CD4-positive, alpha-beta T cell (primary cell): ENCODE measurements around the gene RDH14. TPM values are rescaled to one million over a fixed set of nuclear protein-coding genes. Genes with fewer than 3 reads are reported as not detected.

Experiments
- ATAC-seq: fragments of 200-7000 bp; cut with Tn5 transposase; one replicate; pipeline ENCODE4 v1.10.0; 2022; ENCODE audit warnings: mild to moderate bottlenecking; ENCODE audit not compliant: poor library complexity
- CTCF ChIA-PET: fragments of 350-600 bp; sonication (Branson Sonifier 250); formaldehyde crosslinking; loops from one replicate; lab custom pipeline; 2021; ENCODE audit warnings: antibody characterized with exemption, inconsistent platforms; lab: Charles Lee
- POLR2A ChIA-PET: fragments of 350-600 bp; sonication (Branson Sonifier 250); formaldehyde crosslinking; loops from one replicate; lab custom pipeline; 2021; ENCODE audit warnings: antibody characterized with exemption, inconsistent platforms; lab: Charles Lee
- DNase-seq, 14 experiments: peaks; one replicate each; pipeline ENCODE4 v3.0.0-alpha.2; 2013 to 2020; ENCODE audit warnings: mixed read lengths in 2 of 14
- H3K27ac ChIP-seq, 2 donors: one replicate each; pipeline versions ENCODE4 v1.5.1 to v1.7.0; 2013; ENCODE audit warnings: low read length in 2 of 2, low read depth in 1 of 2, mild to moderate bottlenecking in 1 of 2
- H3K27me3 ChIP-seq, 2 experiments: 1 replicate in 1 of 2; 2 replicates in 1 of 2; pipeline versions ENCODE4 v1.6.1 to v1.7.0; 2013; ENCODE audit warnings: low read length in 2 of 2, control low read depth in 1 of 2, mild to moderate bottlenecking in 1 of 2, moderate library complexity in 1 of 2; ENCODE audit not compliant: insufficient read depth in 2 of 2, control insufficient read depth in 1 of 2
- H3K36me3 ChIP-seq: one replicate; pipeline ENCODE4 v1.6.1; 2013; ENCODE audit warnings: low read length, control low read depth; ENCODE audit not compliant: insufficient read depth
- H3K4me1 ChIP-seq: one replicate; pipeline ENCODE4 v1.6.1; 2013; ENCODE audit warnings: low read length, control low read depth; ENCODE audit not compliant: insufficient read depth
- H3K4me3 ChIP-seq: one replicate; pipeline ENCODE4 v1.5.1; 2013; ENCODE audit warnings: mild to moderate bottlenecking, low read length, moderate library complexity
- H3K9me3 ChIP-seq, 2 experiments: 1 replicate in 1 of 2; 2 replicates in 1 of 2; pipeline versions ENCODE4 v1.6.1 to v1.7.0; 2013; ENCODE audit warnings: low read length in 2 of 2, mild to moderate bottlenecking in 2 of 2, control low read depth in 1 of 2, moderate library complexity in 1 of 2; ENCODE audit not compliant: control insufficient read depth in 1 of 2, insufficient read depth in 1 of 2
- H3K27ac Mint-ChIP-seq: one replicate; pipeline ENCODE4 v1.8.0; 2020; ENCODE audit warnings: mixed read lengths
- H3K27me3 Mint-ChIP-seq: one replicate; pipeline ENCODE4 v1.8.0; 2021; ENCODE audit warnings: mixed read lengths
- H3K36me3 Mint-ChIP-seq: one replicate; pipeline ENCODE4 v1.8.0; 2021; ENCODE audit warnings: low read depth, mixed read lengths
- H3K4me1 Mint-ChIP-seq: one replicate; pipeline ENCODE4 v1.8.0; 2021; ENCODE audit warnings: low read depth, mixed read lengths
- H3K4me3 Mint-ChIP-seq: one replicate; pipeline ENCODE4 v1.8.0; 2020; ENCODE audit warnings: mild to moderate bottlenecking, mixed read lengths
- H3K9me3 Mint-ChIP-seq: one replicate; pipeline ENCODE4 v1.8.0; 2020; ENCODE audit warnings: mixed read lengths
- intact Hi-C, 2 experiments: fragments of 100-400 bp; cut with DNase I in 1 of 2; cut with micrococcal nuclease in 1 of 2; formaldehyde crosslinking; loops; one replicate each; pipeline versions ENCODE4 v1.15.1 to v1.9.0; 2023 to 2025; cut with DNase I, micrococcal nuclease
- total RNA-seq, 174 experiments: library from RNA in 2 of 174; stranded (reverse) in 2 of 174; gene quantifications; one replicate each; pipeline ENCODE4 v1.2.3 and lab custom pipeline; 2021 to 2026
- TF ChIP-seq, protein P1 (sequence below): fragments of 200-600 bp; IDR thresholded peaks from one replicate; pipeline ENCODE4 v1.8.0; 2022; ENCODE audit warnings: antibody characterized with exemption, mild to moderate bottlenecking

The RDH14 gene
- total RNA-seq, 2 experiments from 2014 or later, result 11.4 to 12.7 TPM

DNA sequence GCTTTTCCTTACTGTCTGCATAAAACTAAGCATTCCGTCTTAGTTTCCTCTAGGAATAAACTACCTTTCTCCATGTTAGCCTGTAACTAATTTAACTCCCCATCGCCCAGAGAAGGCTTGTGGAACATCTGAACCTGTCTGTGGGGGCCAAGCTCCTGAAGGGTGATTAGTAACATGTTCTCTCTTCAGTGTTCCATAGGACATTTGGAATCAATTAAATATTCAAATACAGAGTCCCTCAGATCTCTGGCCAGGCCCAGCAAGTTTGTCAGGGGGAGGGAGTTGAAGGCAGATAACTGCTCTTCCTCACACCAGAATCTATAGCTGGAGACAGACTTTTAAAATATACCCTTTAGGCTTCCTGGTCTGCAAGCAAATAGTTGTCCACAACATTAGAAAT, 8.8 kb downstream of the RDH14 start:
- peaks cover 40% of the 10 kb centered on the region for H3K36me3 Mint-ChIP-seq
- Histone ChIP-seq H3K9me3 (no peaks in the 10 kb centered on the region), H3K36me3 (peaks cover 15% of the 10 kb centered on the region), H3K4me3 (no peak overlapping the region), H3K27me3 (no peaks in the 10 kb centered on the region), H3K27ac (no peak overlapping the region), H3K4me1 (no peaks in the 10 kb centered on the region)
- ChIA-PET POLR2A (no interaction called here), CTCF (no interaction called here)
- intact Hi-C loops, result loop anchor here in 1 of 2 experiments (10.0 kb wide), 1 partner anchor 1803 kb away; the partner anchor contains the start of gene PUM2
- no peak overlapping the region for H3K4me3 Mint-ChIP-seq
- H3K27me3 Mint-ChIP-seq, result no peaks in the 10 kb centered on the region
- no peak for DNase-seq
- H3K9me3 Mint-ChIP-seq, result no peaks in the 10 kb centered on the region
- H3K27ac Mint-ChIP-seq, result no peak overlapping the region
- ATAC-seq, result no peak
- H3K4me1 Mint-ChIP-seq, result peaks cover 70% of the 10 kb centered on the region
- TF ChIP-seq, protein P1, sequence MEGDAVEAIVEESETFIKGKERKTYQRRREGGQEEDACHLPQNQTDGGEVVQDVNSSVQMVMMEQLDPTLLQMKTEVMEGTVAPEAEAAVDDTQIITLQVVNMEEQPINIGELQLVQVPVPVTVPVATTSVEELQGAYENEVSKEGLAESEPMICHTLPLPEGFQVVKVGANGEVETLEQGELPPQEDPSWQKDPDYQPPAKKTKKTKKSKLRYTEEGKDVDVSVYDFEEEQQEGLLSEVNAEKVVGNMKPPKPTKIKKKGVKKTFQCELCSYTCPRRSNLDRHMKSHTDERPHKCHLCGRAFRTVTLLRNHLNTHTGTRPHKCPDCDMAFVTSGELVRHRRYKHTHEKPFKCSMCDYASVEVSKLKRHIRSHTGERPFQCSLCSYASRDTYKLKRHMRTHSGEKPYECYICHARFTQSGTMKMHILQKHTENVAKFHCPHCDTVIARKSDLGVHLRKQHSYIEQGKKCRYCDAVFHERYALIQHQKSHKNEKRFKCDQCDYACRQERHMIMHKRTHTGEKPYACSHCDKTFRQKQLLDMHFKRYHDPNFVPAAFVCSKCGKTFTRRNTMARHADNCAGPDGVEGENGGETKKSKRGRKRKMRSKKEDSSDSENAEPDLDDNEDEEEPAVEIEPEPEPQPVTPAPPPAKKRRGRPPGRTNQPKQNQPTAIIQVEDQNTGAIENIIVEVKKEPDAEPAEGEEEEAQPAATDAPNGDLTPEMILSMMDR, result no peak

- Histone ChIP-seq H3K9me3 (no peaks in the 10 kb centered on the region), H3K36me3 (peaks cover 15% of the 10 kb centered on the region), H3K27me3 (no peaks in the 10 kb centered on the region), H3K4me3 (no peak overlapping the region), H3K27ac (no peak overlapping the region), H3K4me1 (no peaks in the 10 kb centered on the region)
- no peak overlapping the region for H3K27ac Mint-ChIP-seq
- intact Hi-C loops, result loop anchor here in 1 of 2 experiments (10.0 kb wide), 1 partner anchor 1804 kb away; the partner anchor contains the start of gene PUM2
- peaks cover 36% of the 10 kb centered on the region for H3K36me3 Mint-ChIP-seq
- no peak for ATAC-seq
- no peaks in the 10 kb centered on the region for H3K27me3 Mint-ChIP-seq
- TF ChIP-seq, protein P1, result no peak
- ChIA-PET POLR2A (no interaction called here), CTCF (no interaction called here)
- peaks cover 70% of the 10 kb centered on the region for H3K4me1 Mint-ChIP-seq
- H3K4me3 Mint-ChIP-seq, result no peak overlapping the region
- no peaks in the 10 kb centered on the region for H3K9me3 Mint-ChIP-seq
- no peak for DNase-seq
These were observed 9.3 kb downstream of the RDH14 start for GRCh38 chr2:18551169-18551568.

DNA sequence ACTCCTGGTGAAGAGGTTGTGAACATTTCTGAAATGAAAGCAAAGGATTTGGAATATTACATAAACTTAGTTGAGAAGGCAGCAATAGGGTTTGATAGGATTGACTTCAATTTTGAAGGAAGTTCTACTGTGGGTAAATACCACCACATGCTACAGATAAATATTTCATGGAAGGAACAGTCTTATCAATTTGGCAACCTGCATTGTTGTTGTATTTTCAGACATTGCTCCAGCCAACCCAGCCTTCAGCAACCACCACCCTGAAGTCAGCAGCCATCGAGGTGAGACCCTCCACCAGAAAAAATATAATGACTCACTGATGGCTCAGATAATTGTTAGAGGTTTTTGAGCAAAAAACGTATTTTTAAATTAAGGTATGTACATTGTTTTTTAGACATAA, 10.0 kb downstream of the RDH14 start:
- ChIA-PET CTCF (no interaction called here), POLR2A (no interaction called here)
- peaks cover 32% of the 10 kb centered on the region for H3K36me3 Mint-ChIP-seq
- no peak overlapping the region for H3K4me3 ChIP-seq
- H3K9me3 ChIP-seq, result no peaks in the 10 kb centered on the region
- H3K27me3 Mint-ChIP-seq, result no peaks in the 10 kb centered on the region
- intact Hi-C loops, result loop anchor here in 1 of 2 experiments (10.0 kb wide), 1 partner anchor 1804 kb away; the partner anchor contains the start of gene PUM2
- H3K27ac ChIP-seq, result no peak overlapping the region
- H3K4me1 Mint-ChIP-seq, result peaks cover 75% of the 10 kb centered on the region
- ATAC-seq (no peak), DNase-seq (no peak)
- TF ChIP-seq, protein P1, result no peak
- H3K9me3 Mint-ChIP-seq, result no peaks in the 10 kb centered on the region
- no peak overlapping the region for H3K4me3 Mint-ChIP-seq
- no peaks in the 10 kb centered on the region for H3K4me1 ChIP-seq
- no peaks in the 10 kb centered on the region for H3K27me3 ChIP-seq
- peaks cover 12% of the 10 kb centered on the region for H3K36me3 ChIP-seq
- H3K27ac Mint-ChIP-seq, result no peak overlapping the region
